Measurements from ENCODE around the gene NKX6-1.

NKX6-1 gene

GRCh38 chr4:84530454-84530853, 31.4 kb upstream of the NKX6-1 start:
- Histone ChIP-seq H3F3A (ENCODE audit: insufficient read depth, low read length) (no peaks in the 10 kb centered on the region), H3K9ac (ENCODE audit: low read length) (no peak overlapping the region), H4K20me1 (ENCODE audit: insufficient read depth, low read length) (no peaks in the 10 kb centered on the region), H3K4me3 (ENCODE audit: low read length) (no peak overlapping the region), H3K9me2 (replicated peaks; ENCODE audit: insufficient read depth, low read length) (no peaks in the 10 kb centered on the region), H3K27me3 (replicated peaks; ENCODE audit: insufficient read depth, low read length) (no peaks in the 10 kb centered on the region), H2AFZ (ENCODE audit: low read length) (no peak overlapping the region), H3K36me3 (replicated peaks; ENCODE audit: insufficient read depth, low read length) (no peaks in the 10 kb centered on the region), H3K9me3 (replicated peaks; ENCODE audit: insufficient read depth, low read length) (no peaks in the 10 kb centered on the region), H3K4me2 (ENCODE audit: low read depth, low read length) (no peak overlapping the region), H3K79me2 (ENCODE audit: low read length) (no peaks in the 10 kb centered on the region), H3K27ac (ENCODE audit: low read length) (no peak overlapping the region), H3K4me1 (ENCODE audit: low read length) (no peaks in the 10 kb centered on the region)
- no peak for DNase-seq
- TF ChIP-seq EZH2phosphoT487 (IDR thresholded peaks at IDR 0.05; ENCODE audit: low read length): no peak
- TF ChIP-seq, protein P1, sequence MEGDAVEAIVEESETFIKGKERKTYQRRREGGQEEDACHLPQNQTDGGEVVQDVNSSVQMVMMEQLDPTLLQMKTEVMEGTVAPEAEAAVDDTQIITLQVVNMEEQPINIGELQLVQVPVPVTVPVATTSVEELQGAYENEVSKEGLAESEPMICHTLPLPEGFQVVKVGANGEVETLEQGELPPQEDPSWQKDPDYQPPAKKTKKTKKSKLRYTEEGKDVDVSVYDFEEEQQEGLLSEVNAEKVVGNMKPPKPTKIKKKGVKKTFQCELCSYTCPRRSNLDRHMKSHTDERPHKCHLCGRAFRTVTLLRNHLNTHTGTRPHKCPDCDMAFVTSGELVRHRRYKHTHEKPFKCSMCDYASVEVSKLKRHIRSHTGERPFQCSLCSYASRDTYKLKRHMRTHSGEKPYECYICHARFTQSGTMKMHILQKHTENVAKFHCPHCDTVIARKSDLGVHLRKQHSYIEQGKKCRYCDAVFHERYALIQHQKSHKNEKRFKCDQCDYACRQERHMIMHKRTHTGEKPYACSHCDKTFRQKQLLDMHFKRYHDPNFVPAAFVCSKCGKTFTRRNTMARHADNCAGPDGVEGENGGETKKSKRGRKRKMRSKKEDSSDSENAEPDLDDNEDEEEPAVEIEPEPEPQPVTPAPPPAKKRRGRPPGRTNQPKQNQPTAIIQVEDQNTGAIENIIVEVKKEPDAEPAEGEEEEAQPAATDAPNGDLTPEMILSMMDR (IDR thresholded peaks at IDR 0.05; ENCODE audit: low read length): no peak
- no peak for TF ChIP-seq EZH2 (optimal IDR thresholded peaks at IDR 0.05; ENCODE audit: low read depth, low read length)

DNA sequence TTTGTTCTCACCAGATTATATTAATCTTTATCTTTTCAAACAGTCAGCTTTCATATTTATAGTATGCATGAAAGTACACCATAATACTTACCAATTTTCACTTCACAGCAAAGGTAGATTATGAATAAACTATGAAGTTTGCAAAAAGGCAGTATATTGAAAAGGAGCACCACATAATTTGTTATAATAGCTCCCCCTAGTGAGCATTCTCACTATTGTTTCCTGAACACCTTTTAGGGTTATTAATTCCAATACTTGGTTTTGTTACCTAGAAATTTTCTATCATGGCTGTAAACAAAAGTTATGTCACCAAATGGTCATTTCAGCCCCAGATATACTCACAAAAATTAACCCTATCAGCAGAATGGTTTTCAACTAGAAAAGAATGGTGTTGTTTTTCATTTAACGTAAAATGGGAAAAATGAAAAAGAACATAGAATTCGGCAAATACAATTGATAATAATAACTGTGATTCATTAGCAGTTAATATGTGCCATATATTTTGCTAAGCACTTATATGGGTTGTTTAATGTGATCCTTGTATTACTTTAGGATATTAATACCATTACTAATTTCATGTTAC, 30.2 kb upstream of the NKX6-1 start:
- Histone ChIP-seq H3K27me3 (replicated peaks; ENCODE audit: insufficient read depth, low read length) (no peaks in the 10 kb centered on the region), H3K4me2 (ENCODE audit: low read depth, low read length) (no peak overlapping the region)

DNA sequence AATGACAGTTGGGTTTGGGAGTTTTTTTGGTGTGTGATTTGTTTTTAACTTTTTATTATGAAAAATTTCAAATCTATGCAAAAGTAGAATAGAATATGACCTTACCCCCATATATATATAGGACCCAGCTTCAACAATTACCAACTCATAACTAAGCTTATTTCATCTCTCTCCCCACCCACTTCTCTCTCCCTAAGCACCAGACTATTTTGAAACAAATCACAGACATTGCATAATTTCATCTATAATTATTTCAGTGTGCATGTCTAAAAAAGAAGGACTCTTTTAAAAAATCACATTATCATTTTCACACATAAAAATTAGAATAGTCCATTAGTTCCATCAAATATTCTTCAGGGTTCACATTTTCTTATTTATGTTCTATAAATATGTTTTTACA, 28.3 kb upstream of the NKX6-1 start:
- no peaks in the 10 kb centered on the region for H3K9me3 ChIP-seq (replicated peaks; ENCODE audit: insufficient read depth, low read length)
- no peaks in the 10 kb centered on the region for H3F3A ChIP-seq (ENCODE audit: insufficient read depth, low read length)
- H3K4me3 ChIP-seq (ENCODE audit: low read length): no peak overlapping the region
- no peaks in the 10 kb centered on the region for H3K9me2 ChIP-seq (replicated peaks; ENCODE audit: insufficient read depth, low read length)
- H2AFZ ChIP-seq (ENCODE audit: low read length): no peak overlapping the region
- H3K9ac ChIP-seq (ENCODE audit: low read length): no peak overlapping the region
- no peak for DNase-seq
- H3K4me2 ChIP-seq (ENCODE audit: low read depth, low read length): no peak overlapping the region
- H3K4me1 ChIP-seq (ENCODE audit: low read length): no peaks in the 10 kb centered on the region
- no peak overlapping the region for H3K27ac ChIP-seq (ENCODE audit: low read length)
- no peaks in the 10 kb centered on the region for H3K79me2 ChIP-seq (ENCODE audit: low read length)
- no peaks in the 10 kb centered on the region for H4K20me1 ChIP-seq (ENCODE audit: insufficient read depth, low read length)
- no peaks in the 10 kb centered on the region for H3K36me3 ChIP-seq (replicated peaks; ENCODE audit: insufficient read depth, low read length)
- H3K27me3 ChIP-seq (replicated peaks; ENCODE audit: insufficient read depth, low read length): no peaks in the 10 kb centered on the region
- TF ChIP-seq, protein P1 (IDR thresholded peaks at IDR 0.05; ENCODE audit: low read length): no peak
- TF ChIP-seq EZH2phosphoT487 (IDR thresholded peaks at IDR 0.05; ENCODE audit: low read length) (no peak), EZH2 (optimal IDR thresholded peaks at IDR 0.05; ENCODE audit: low read depth, low read length) (no peak)

More for the DNA sequence above, 30.2 kb upstream of the NKX6-1 start:
- H3K9ac ChIP-seq (ENCODE audit: low read length): no peak overlapping the region
- no peaks in the 10 kb centered on the region for H3K9me2 ChIP-seq (replicated peaks; ENCODE audit: insufficient read depth, low read length)
- no peak overlapping the region for H2AFZ ChIP-seq (ENCODE audit: low read length)
- H3K9me3 ChIP-seq (replicated peaks; ENCODE audit: insufficient read depth, low read length): no peaks in the 10 kb centered on the region
- no peaks in the 10 kb centered on the region for H3K36me3 ChIP-seq (replicated peaks; ENCODE audit: insufficient read depth, low read length)
- DNase-seq: peak; percentile 49
- TF ChIP-seq EZH2phosphoT487 (IDR thresholded peaks at IDR 0.05; ENCODE audit: low read length): no peak
- TF ChIP-seq, protein P1 (IDR thresholded peaks at IDR 0.05; ENCODE audit: low read length): peak; percentile 70
- TF ChIP-seq EZH2 (optimal IDR thresholded peaks at IDR 0.05; ENCODE audit: low read depth, low read length): no peak
- H3K4me1 ChIP-seq (ENCODE audit: low read length): no peaks in the 10 kb centered on the region
- no peak overlapping the region for H3K27ac ChIP-seq (ENCODE audit: low read length)
- H3K79me2 ChIP-seq (ENCODE audit: low read length): no peaks in the 10 kb centered on the region
- H3K4me3 ChIP-seq (ENCODE audit: low read length): no peak overlapping the region
- H4K20me1 ChIP-seq (ENCODE audit: insufficient read depth, low read length): no peaks in the 10 kb centered on the region
- no peaks in the 10 kb centered on the region for H3F3A ChIP-seq (ENCODE audit: insufficient read depth, low read length)
